Ammon's horn (tissue), 1 donor: ENCODE measurements around the gene ECEL1.

Source experiments
- DNase-seq: peaks from one replicate; pipeline ENCODE4 v3.0.0-alpha.2; 2016; ENCODE audit warnings: low spot score

Gene ECEL1

GRCh38 chr2:232498452-232498851 lies 10.8 kb upstream of the ECEL1 start:
- DNase-seq, result no peak

GRCh38 chr2:232497348-232497747 lies 9.7 kb upstream of the ECEL1 start:
- DNase-seq, result no peak

- DNase-seq, result no peak
Observed at GRCh38 chr2:232496501-232497270, 9.1 kb upstream of the ECEL1 start.

- DNase-seq, result no peak
Observed at GRCh38 chr2:232495292-232495691, 7.7 kb upstream of the ECEL1 start.

- no peak for DNase-seq
Observed at GRCh38 chr2:232494542-232494941, 6.9 kb upstream of the ECEL1 start.

- DNase-seq, result no peak
Observed at GRCh38 chr2:232493701-232494474, 6.3 kb upstream of the ECEL1 start.

- DNase-seq, result no peak
Observed at GRCh38 chr2:232492963-232493700, 5.5 kb upstream of the ECEL1 start.

- no peak for DNase-seq
Observed at GRCh38 chr2:232492236-232492848, 4.7 kb upstream of the ECEL1 start.

GRCh38 chr2:232491139-232491780 lies 3.6 kb upstream of the ECEL1 start:
- no peak for DNase-seq

- DNase-seq, result no peak
Observed at GRCh38 chr2:232490221-232491138, 2.8 kb upstream of the ECEL1 start.

GRCh38 chr2:232489516-232490220 lies 2.0 kb upstream of the ECEL1 start:
- no peak for DNase-seq

- no peak for DNase-seq
Observed at GRCh38 chr2:232488721-232489300, 1.2 kb upstream of the ECEL1 start.

- no peak for DNase-seq
Observed at GRCh38 chr2:232488097-232488711, 570 bp upstream of the ECEL1 start.

- no peak for DNase-seq
Observed at GRCh38 chr2:232486558-232487384, 863 bp downstream of the ECEL1 start.

- no peak for DNase-seq
Observed at GRCh38 chr2:232485757-232486557, 1.7 kb downstream of the ECEL1 start.

GRCh38 chr2:232485348-232485756 lies 2.3 kb downstream of the ECEL1 start:
- no peak for DNase-seq

- no peak for DNase-seq
Observed at GRCh38 chr2:232484628-232485347, 2.8 kb downstream of the ECEL1 start.
